Neural progenitor cell (in vitro differentiated cells): Measurements from ENCODE around the gene KRTAP4-4.

Experiments
- CTCF ChIP-seq: fragments of 200-600 bp; sonication (generic); IDR thresholded peaks from 2 replicates; pipeline ENCODE4 v1.5.1; 2017; ENCODE audit warnings: antibody characterized with exemption, mild to moderate bottlenecking
- EZH2 ChIP-seq: fragments of 200-600 bp; sonication (generic); IDR thresholded peaks from 2 replicates; pipeline ENCODE4 v1.6.1; 2017; ENCODE audit warnings: antibody characterized with exemption, mild to moderate bottlenecking, moderate library complexity
- EZH2phosphoT487 ChIP-seq: fragments of 200-600 bp; sonication (generic); IDR thresholded peaks from 2 replicates; pipeline ENCODE4 v1.6.1; 2017; ENCODE audit warnings: antibody characterized with exemption

GRCh38 chr17:41167561-41167960, 7.0 kb upstream of the KRTAP4-4 start:
- no peak for TF ChIP-seq CTCF
- TF ChIP-seq EZH2, result no peak
- no peak for TF ChIP-seq EZH2phosphoT487
